ENCODE measurements around the gene CENPA. TPM values are rescaled to one million over a fixed set of nuclear protein-coding genes. Genes with fewer than 3 reads are reported as not detected.

CENPA gene
- total RNA-seq, 1 experiment from 2014 or later = 55.0 TPM

DNA sequence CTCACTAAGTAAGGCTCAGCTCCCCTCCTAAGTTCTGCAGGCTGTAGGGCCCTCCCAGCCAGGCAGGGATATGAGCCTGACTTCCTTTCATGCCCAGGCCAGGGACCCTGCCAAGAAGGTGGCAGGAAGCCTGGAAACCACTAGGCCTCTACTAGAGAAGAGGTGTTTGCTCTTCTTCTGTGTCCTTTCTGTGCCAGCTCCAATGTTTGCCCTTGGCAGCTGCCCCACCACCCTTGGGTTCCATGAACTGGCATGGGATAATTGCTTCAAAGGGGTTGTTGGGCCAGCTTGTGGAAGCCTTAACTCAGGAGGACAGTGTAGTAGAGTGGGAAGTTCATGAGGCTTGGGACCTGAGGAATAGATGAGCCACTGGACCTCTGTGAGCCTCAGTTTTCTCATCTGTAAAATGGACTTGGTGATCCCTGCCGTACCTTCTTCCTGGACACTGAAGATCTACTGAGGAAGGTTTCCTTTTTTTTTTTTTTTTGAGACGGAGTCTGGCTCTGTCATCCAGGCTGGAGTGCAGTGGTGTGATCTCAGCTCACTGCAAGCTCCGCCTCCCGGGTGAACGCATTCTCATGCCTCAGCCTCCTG lies 17.9 kb upstream of the CENPA start:
- no peak for ATAC-seq
- in situ Hi-C loops (cut with HindIII; ENCODE audit: low pct_unique_long_range_greater_than_20kb, low sequenced_read_pairs) = no loop called here
- no TSS peak for BruUV-seq (replicated peaks)
- Histone ChIP-seq H3K27me3 (ENCODE audit: control insufficient read depth, insufficient read depth, low read length) (no peaks in the 10 kb centered on the region), H3K27ac (ENCODE audit: low read length) (peak overlapping the region; percentile 46; the same call in 1 of the 2 replicates), H3K4me1 (ENCODE audit: control insufficient read depth, insufficient read depth, low read length) (peaks cover 74% of the 10 kb centered on the region), H3K4me3 (ENCODE audit: low read depth in 2 of 2, low read length in 2 of 2) (no peak overlapping the region), H3K9me3 (ENCODE audit: control insufficient read depth, insufficient read depth, low read depth, low read length) (no peaks in the 10 kb centered on the region), H3K36me3 (ENCODE audit: control insufficient read depth, insufficient read depth, low read length) (peaks cover 6% of the 10 kb centered on the region; the same call in 1 of the 2 replicates)
- POLR2A ChIA-PET = no interaction called here
- CTCF ChIA-PET = interaction anchor here (1.2 kb wide), 1 partner anchor 154 kb away, joined by 3 read pairs; no protein-coding TSS in a partner anchor
- no peak for DNase-seq (ENCODE audit: low read depth, low spot score)
- intact Hi-C loops (cut with micrococcal nuclease; ENCODE audit: unreplicated experiment) = no loop called here
- TF ChIP-seq, protein P1, sequence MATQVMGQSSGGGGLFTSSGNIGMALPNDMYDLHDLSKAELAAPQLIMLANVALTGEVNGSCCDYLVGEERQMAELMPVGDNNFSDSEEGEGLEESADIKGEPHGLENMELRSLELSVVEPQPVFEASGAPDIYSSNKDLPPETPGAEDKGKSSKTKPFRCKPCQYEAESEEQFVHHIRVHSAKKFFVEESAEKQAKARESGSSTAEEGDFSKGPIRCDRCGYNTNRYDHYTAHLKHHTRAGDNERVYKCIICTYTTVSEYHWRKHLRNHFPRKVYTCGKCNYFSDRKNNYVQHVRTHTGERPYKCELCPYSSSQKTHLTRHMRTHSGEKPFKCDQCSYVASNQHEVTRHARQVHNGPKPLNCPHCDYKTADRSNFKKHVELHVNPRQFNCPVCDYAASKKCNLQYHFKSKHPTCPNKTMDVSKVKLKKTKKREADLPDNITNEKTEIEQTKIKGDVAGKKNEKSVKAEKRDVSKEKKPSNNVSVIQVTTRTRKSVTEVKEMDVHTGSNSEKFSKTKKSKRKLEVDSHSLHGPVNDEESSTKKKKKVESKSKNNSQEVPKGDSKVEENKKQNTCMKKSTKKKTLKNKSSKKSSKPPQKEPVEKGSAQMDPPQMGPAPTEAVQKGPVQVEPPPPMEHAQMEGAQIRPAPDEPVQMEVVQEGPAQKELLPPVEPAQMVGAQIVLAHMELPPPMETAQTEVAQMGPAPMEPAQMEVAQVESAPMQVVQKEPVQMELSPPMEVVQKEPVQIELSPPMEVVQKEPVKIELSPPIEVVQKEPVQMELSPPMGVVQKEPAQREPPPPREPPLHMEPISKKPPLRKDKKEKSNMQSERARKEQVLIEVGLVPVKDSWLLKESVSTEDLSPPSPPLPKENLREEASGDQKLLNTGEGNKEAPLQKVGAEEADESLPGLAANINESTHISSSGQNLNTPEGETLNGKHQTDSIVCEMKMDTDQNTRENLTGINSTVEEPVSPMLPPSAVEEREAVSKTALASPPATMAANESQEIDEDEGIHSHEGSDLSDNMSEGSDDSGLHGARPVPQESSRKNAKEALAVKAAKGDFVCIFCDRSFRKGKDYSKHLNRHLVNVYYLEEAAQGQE (IDR thresholded peaks at IDR 0.05; ENCODE audit: insufficient read depth in 1 of 2, low read depth in 2 of 2, low read length in 1 of 2) = no peak
- TF ChIP-seq SIN3A (IDR thresholded peaks at IDR 0.05; ENCODE audit: borderline replicate concordance, insufficient read depth, low read depth, low read length) (no peak), CTCF (IDR thresholded peaks at IDR 0.05) (no peak), POLR2AphosphoS5 (IDR thresholded peaks at IDR 0.05; ENCODE audit: low read depth, low read length) (no peak), TCF7L2 (IDR thresholded peaks at IDR 0.05; ENCODE audit: low read depth, low read length) (no peak)

DNA sequence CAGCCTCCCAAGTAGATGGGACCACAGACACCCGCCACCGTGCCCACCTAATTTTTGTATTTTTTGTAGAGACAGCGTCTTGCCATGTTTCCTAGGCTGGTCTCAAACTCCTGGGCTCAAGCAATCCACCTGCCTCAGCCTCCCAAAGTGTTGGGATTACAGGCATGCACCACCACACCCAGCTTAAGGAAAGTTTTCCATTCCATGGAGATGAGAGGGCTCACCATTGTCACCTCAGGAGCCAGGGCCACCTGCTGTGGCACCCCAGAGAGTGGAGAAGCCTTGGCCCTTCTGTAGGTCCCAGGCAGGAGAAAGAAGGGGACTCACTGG lies 17.1 kb upstream of the CENPA start:
- BruUV-seq (replicated peaks) = no TSS peak
- no peaks in the 10 kb centered on the region for H3K27me3 ChIP-seq (ENCODE audit: control insufficient read depth, insufficient read depth, low read length)
- intact Hi-C loops (cut with micrococcal nuclease; ENCODE audit: unreplicated experiment) = no loop called here
- no peaks in the 10 kb centered on the region for H3K9me3 ChIP-seq (ENCODE audit: control insufficient read depth, insufficient read depth, low read depth, low read length)
- peak overlapping the region; percentile 64 for H3K27ac ChIP-seq (ENCODE audit: low read length)
- in situ Hi-C loops (cut with HindIII; ENCODE audit: low pct_unique_long_range_greater_than_20kb, low sequenced_read_pairs) = no loop called here
- CTCF ChIA-PET = interaction anchor here (1.2 kb wide), 1 partner anchor 154 kb away, joined by 3 read pairs; no protein-coding TSS in a partner anchor
- POLR2A ChIA-PET = interaction anchor here (0.6 kb wide), 1 partner anchor 143 kb away, joined by 15 read pairs; no protein-coding TSS in a partner anchor
- no peak overlapping the region for H3K4me3 ChIP-seq (ENCODE audit: low read depth in 2 of 2, low read length in 2 of 2)
- ATAC-seq = no peak
- DNase-seq (ENCODE audit: low read depth, low spot score) = no peak
- peaks cover 68% of the 10 kb centered on the region for H3K4me1 ChIP-seq (ENCODE audit: control insufficient read depth, insufficient read depth, low read length)
- peaks cover 6% of the 10 kb centered on the region; the same call in 1 of the 2 replicates for H3K36me3 ChIP-seq (ENCODE audit: control insufficient read depth, insufficient read depth, low read length)
- TF ChIP-seq POLR2AphosphoS5 (IDR thresholded peaks at IDR 0.05; ENCODE audit: low read depth, low read length) (no peak), CTCF (IDR thresholded peaks at IDR 0.05) (no peak), SIN3A (IDR thresholded peaks at IDR 0.05; ENCODE audit: borderline replicate concordance, insufficient read depth, low read depth, low read length) (no peak), TCF7L2 (IDR thresholded peaks at IDR 0.05; ENCODE audit: low read depth, low read length) (no peak)
- TF ChIP-seq, protein P1 (IDR thresholded peaks at IDR 0.05; ENCODE audit: insufficient read depth in 1 of 2, low read depth in 2 of 2, low read length in 1 of 2) = no peak
